GM19324 (cell line): ENCODE data around the gene PAK1.

Experiments used
- ATAC-seq: cut with Tn5 transposase; IDR thresholded peaks from one replicate; pipeline ENCODE4 v1.9.1; 2021; ENCODE audit warnings: mild to moderate bottlenecking, moderate library complexity; ENCODE audit not compliant: unreplicated experiment, low FRiP score

The PAK1 gene

DNA sequence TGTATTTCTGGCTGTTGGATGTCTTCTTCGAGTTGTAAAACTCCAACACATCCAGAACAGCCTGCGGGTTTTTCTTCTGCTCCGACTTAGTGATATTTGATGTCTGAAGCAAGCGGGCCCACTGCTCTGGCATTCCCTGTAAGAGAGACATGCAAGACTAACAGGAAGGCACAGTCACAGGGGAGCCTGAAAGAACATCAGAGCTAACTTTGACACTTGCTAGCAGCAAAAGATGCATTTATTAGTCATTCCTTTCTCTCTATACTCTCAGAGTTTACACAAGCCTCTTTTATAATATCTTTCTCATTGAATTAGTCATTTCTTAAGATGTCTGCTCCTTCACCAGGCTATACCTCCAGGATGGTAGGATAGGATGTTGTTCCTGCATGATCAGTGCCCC, 94.6 kb downstream of the PAK1 start:
- no peak for ATAC-seq

DNA sequence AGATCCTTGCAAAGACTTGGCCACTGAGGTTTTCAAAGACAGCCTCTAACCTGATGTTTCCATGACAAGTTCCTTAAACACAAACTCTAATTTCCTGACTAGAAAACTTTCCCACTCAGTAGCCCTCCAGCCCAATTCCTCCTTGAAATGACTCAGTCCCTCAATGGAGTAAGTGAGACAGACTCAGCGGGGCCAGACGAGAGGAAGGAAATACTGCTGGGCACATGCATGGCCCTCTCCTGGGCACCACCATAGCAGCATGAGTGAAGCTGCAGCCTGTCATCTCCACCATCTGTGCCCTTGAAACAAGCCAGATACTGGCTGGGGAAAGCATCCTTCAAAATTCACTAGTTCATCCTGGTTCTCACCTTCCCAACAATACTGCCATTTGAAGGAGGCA, 96.2 kb downstream of the PAK1 start:
- ATAC-seq, result no peak

DNA sequence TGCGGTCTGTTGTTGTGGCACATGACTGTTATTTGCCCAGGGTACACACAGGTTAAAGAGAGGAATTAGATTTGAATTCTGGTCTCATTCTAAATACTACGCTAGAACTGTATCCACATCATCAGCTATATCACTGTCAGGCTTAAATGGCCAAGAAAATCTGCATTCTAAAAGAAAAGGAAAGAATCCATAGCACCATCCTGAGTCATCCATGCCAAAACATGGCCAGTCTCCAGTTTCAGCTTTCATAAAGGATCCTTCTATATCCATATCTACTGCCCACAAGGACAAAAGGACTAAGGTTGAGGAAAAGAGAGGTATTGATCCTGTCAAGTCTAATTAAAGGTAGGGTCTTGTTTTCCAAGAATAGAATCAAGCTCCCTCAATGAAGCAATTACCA, 98.8 kb downstream of the PAK1 start:
- no peak for ATAC-seq

- no peak for ATAC-seq
Observed at GRCh38 chr11:77374611-77375031, 99.3 kb downstream of the PAK1 start.

GRCh38 chr11:77374108-77374507, 99.8 kb downstream of the PAK1 start:
- no peak for ATAC-seq

DNA sequence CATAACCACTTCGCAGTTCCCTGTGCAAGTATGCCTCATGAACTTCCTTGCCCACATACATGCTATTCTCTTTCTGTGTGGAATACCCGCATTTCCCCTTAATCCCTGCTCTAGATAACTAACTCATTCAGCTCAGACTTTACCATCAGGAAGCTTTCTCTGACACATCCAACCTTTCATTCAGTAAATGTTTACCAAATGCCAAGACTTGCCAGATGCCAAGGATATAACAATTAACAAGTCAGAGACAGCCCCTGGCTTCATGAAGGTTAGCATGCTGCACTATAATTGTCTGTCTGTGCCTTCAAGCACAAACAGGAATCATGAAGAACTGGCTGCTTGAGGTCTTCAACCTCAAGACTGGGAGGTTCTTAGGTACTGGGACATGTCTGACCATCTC, 101.2 kb downstream of the PAK1 start:
- ATAC-seq, result no peak

- ATAC-seq, result no peak
Observed at GRCh38 chr11:77371646-77372045, 102.2 kb downstream of the PAK1 start.

DNA sequence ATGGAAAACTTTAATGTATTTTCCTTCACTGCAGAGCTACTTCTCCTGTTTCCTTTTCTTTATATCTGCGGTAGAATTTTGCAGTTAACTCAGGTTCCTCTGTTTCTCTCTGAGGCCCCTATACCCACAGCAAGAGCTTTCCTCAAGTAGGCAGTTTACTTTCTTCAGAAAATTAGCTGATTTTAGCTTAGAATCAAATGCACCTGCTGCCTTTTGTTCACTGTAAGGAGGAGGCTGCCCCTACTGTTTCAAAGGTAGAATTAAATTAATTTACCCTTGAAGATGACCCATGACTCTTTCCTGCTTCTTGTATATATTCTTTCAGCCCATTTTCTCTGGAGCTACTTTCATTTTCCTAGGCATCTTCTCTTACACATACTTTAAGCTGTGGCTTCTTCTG, 103.7 kb downstream of the PAK1 start:
- ATAC-seq, result no peak

DNA sequence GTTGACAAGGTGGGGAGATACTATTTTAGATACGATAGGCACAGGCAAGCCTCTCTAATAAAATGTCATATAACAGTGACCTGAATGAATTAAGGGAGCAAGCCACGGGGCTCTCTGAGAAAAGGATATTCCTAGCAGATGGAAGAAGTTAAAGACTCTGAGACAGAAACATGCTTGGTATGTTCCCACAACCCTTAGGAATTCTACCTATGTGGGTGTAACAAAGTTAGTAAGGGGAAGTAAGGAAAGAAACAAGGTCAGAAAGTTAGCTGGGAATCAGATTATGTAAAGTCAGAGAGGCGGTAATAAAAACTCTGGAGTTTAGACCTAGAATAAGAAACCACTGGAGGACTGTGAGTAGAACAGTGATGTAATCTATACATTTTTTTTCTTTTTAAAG, 112.7 kb downstream of the PAK1 start:
- ATAC-seq, result no peak

DNA sequence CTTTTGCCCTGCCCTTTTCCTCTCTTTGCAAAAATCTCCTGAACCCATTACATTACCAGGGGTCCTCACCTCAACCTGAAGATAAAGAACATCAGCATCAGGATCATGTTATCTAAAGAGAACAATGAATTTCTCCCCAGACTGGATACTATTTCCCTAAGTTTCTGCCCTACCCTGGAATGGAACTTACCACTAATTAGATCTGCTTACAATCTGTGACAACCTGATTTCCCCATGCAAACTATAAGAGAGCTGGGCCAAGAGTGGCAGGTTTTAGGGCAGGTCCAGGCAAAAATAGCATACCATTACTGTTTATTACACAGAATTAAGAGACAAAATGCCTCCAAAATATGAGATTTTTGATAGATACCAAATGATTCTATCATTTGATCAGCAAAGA, 114.4 kb downstream of the PAK1 start:
- ATAC-seq, result no peak

DNA sequence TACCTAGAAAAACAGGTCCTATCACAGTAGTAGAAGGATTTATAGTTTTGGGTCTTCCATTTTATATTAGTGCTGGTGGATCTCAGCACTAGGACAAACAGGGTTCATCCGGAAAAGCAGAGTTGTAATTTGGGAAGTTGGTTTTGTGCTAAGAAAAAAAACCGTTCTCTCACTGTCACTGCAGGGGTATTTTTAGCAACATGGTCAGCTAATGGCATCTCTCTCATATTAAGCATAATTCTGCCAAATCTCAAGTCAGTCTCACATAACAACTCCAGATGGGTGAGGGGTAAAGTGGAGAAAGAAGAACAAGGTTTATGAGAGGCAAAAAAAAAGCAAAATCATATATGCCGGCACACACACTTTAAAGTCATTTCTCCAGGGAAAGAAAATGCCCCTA, 120.8 kb downstream of the PAK1 start:
- no peak for ATAC-seq

DNA sequence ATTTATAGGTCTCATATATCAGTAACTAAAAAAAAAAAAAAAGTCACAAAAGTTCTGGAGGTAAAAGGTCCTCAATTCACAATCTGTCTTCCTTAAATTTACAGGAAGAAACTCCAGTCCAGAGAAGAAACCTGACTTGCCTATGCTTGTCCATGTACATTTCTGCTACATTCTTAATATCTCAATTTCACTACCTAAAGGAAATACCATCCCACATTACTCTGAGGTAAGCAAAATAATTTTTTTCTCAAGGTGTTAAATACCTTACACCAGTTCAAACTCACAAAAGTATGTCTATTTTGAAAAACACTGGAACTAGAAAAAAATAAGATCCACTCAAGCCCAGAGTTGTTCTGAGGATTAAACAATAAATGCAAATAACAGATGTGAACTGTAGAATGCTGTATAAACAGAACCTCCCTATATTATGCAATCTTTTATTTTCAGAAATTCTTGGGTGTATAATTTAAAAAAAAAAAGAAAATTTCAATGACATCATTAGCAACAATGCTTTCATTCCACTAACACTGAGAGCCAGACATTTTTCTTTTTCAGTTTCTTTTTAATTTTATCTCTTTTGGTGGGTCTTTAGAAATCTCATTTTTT, 122.5 kb downstream of the PAK1 start:
- ATAC-seq, result no peak

- no peak for ATAC-seq
Observed at GRCh38 chr11:77347948-77348347, 125.9 kb downstream of the PAK1 start.

- no peak for ATAC-seq
Observed at GRCh38 chr11:77346906-77347603, 126.8 kb downstream of the PAK1 start.

GRCh38 chr11:77345621-77346020, 128.3 kb downstream of the PAK1 start:
- no peak for ATAC-seq

- no peak for ATAC-seq
Observed at GRCh38 chr11:77340501-77340900, 133.4 kb downstream of the PAK1 start.

GRCh38 chr11:77332259-77332658, 141.6 kb downstream of the PAK1 start:
- ATAC-seq, result no peak

- ATAC-seq, result no peak
Observed at GRCh38 chr11:77325159-77325558, 148.7 kb downstream of the PAK1 start.

DNA sequence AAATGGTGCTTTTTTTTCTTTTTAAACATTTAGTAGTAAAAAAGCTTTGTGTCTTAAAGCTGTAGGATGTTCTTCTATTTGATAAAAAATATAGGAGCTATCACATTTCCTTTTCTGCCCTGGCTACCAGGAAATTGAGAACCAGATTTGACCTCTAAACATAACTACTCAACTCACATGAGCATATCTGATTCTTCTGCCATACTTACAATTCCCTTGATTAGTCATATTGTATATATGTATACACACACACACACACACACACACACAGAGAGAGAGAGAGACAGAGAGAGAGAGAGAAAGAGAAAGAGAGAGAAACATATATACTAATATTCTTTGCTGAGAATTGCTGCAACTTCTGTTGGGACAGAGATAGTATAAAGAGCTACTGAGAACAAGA, 149.4 kb downstream of the PAK1 start:
- no peak for ATAC-seq

GRCh38 chr11:77322926-77323590, 150.8 kb downstream of the PAK1 start:
- ATAC-seq, result no peak

GRCh38 chr11:77322506-77322905, 151.4 kb downstream of the PAK1 start:
- no peak for ATAC-seq

DNA sequence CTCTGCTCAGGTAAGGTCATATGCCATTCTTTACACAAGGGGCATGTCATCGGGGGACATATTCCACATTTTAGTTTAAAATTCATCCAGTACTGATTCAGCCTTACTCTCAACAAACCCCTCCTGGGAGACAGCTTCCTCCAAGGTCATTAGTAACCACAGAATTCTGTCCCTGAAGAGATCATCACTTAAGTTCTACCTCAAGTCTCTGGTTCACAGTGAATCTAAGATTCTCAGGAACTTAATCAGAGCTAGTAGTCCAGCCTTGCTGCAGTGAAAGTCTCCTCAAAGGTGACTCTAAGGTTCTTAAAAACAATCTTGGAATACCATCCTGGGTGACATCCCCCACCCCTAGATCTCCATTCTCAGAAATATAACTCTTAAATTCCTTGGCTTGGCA, 153.5 kb downstream of the PAK1 start:
- ATAC-seq, result no peak
